Measurements from ENCODE around the gene CCDC136.

The CCDC136 gene

DNA sequence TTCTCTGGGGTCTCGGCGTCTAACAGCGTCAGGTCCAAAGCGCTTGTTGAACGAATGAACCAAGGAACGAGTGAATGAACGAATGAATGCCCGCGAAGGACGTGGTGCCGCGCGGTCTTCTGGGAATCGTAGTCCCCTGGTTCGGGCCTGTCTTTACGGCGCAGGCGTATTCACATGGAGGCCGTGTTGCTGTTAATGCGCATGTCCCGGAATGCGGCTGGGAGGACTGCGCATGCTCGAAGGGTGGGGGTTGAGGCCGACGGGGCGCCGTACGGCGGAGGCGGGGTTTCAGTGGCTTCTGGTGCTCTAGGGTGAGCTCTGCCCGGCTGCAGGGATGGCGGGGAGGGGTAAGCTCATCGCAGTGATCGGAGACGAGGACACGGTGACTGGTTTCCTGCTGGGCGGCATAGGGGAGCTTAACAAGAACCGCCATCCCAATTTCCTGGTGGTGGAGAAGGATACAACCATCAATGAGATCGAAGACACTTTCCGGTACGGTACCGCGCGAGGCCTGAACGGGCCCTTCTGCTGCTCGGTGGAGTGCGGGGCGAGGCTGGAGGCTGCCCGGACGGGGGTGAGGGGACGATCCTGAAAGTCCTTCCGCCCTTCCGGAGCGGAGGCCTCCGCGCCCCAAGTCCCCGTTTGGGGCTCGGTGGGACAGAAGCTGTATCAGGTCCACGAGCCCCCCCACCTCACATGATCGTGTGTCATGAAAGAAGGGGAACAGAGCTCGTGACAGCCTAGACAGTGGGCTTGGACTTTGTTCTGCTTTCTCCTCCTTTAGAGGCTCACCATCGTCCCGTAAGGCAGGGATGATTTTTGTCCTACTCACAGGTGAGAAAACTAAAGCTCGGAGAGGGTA lies 71.0 kb downstream of the CCDC136 start, which contains the start of gene ATP6V1F:
TSS of gene ATP6V1F (plus strand) at position 286 of the 862 bp plus-strand sequence. CDS start at position 335, 49 bp downstream.
- DNase-seq (ENCODE audit: low read depth in 2 of 2) = peak; percentile 99

DNA sequence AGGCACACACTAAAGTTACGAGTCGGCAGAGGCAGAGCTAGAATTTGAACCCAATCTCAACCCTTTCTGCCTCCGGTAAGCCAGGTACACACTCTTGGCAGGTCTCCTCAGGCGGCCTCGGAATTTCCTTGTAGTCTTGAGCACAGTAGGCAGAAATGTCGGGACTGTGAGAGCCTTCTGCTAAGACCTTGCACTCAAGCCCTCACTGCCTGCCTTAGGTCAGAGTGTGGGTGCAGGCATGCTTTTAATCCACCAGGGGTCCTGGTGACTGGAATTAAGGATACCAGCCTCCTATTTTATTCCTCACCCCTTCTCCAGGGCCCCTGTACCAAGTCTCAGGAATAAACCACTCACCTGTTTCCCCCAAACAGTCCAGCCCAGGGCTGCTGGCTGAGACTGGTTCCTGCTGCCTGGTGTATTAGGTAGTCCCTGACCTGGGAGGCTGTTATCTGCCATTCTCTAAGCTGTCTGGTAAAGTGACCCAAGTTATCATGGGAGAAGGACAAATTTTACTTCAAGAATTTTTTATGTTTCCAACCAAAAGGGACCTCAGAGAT lies 71.7 kb downstream of the CCDC136 start:
- DNase-seq (ENCODE audit: low read depth in 2 of 2) = peak in 1 of 2 donors; percentile 27

DNA sequence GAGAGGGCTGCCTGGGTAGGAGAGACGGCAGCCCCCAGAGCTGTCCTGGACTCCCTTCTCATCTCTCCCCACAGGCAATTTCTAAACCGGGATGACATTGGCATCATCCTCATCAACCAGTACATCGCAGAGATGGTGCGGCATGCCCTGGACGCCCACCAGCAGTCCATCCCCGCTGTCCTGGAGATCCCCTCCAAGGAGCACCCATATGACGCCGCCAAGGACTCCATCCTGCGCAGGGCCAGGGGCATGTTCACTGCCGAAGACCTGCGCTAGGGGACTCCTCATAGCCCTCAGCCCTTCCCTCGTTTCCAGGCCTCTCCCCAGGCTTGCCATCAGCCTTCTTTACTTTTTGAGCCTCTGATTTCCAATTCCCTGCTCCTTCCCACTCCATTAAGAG lies 73.5 kb downstream of the CCDC136 start:
- DNase-seq (ENCODE audit: low read depth in 2 of 2) = no peak

DNA sequence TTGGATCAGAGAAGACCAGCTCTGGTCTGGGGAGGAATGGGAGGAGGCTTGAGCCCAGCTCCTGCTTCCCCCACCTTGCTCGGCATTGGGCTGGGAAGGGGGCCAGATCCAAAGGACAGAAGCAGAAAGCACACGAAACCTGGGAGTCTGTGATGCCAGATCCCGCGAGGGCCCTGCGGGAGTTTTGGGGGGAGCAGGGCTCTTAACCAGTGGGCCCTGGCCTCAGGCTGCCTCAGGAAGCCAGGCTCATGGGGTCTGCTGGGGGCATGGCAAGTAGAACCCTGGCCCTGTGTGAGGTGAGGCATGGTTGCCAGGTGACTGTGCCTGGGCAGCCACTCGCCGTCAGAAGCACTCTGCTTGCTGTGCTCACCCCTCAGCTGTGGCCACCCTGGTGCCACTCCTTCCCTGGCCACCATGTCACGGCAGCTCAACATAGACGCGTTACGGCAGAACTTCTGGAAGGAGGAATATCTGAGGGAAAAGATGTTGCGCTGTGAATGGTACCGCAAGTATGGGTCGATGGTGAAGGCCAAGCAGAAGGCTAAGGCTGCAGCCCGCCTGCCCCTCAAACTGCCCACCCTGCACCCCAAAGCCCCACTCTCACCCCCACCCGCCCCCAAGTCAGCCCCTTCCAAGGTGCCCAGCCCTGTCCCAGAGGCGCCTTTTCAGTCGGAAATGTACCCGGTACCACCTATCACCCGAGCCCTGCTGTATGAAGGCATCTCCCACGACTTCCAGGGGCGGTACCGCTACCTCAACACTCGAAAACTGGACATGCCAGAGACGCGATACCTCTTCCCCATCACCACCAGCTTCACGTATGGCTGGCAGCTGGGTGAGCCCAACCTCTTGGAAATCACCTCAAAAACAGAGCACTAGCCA lies 74.5 kb downstream of the CCDC136 start:
- DNase-seq (ENCODE audit: low read depth in 2 of 2) = no peak

DNA sequence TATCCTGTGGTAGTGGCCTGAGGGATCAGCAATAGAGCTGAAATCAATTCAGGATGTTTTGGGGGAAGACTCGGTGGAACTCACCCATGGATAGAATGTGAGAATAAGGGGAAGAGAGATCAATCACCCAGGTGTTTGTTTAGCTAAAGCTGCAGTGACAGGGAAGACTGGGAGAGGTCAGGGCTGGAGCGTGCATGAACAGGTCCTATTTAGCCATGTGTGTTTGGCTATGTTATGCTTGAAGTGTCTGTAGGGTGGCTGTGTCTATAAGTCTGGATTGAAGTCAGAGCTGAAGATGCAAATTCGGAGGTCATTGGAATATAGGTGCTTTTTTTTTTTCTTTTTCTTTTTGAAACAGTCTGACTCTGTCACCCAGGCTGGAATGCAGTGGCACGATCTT lies 75.5 kb downstream of the CCDC136 start:
- DNase-seq (ENCODE audit: low read depth in 2 of 2) = no peak

GRCh38 chr7:128867842-128868623 lies 76.3 kb downstream of the CCDC136 start:
- DNase-seq (ENCODE audit: low read depth in 2 of 2) = no peak

DNA sequence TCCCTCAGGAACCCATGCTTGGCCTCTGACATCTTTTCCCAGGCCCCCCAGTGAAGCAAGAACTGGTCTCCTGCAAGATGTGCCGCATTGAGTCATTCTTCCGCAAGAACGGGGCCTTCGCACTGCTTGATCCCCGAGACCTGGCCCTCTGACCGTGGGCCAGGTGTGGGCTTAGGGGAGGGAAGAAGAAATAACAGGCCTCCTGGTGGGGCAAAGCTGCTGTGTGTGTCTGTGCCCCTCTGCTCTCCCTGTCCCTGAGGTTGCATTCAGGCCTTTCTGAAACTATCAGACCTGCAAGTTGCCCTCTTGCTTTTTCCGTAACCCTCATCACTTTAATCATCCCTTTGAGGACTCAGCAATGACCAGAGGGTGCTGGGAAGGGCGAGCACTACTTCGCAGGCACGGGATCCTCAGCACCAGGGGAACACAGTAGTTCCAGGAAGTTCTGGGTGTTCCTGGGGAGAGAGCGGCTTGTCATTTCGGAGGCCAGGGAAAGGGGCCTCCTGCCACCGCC lies 76.9 kb downstream of the CCDC136 start:
- no peak for DNase-seq (ENCODE audit: low read depth in 2 of 2)

GRCh38 chr7:128869138-128869943 lies 77.6 kb downstream of the CCDC136 start:
- DNase-seq (ENCODE audit: low read depth in 2 of 2) = peak; percentile 12 to 29

- DNase-seq (ENCODE audit: low read depth in 2 of 2) = no peak
These were observed 78.1 kb downstream of the CCDC136 start for GRCh38 chr7:128869944-128870285.

GRCh38 chr7:128871050-128871449 lies 79.3 kb downstream of the CCDC136 start:
- no peak for DNase-seq (ENCODE audit: low read depth in 2 of 2)
